GM12873 (cell line): ENCODE measurements around the gene TPGS1.

Source experiments
- TF ChIP-seq, protein P1 (sequence below): IDR thresholded peaks from 2 replicates; pipeline ENCODE4 v1.5.1; 2012; ENCODE audit warnings: low read depth, mild to moderate bottlenecking, moderate library complexity, low read length, control low read depth; ENCODE audit not compliant: insufficient read depth; ENCODE audit errors: missing control alignments

Gene TPGS1

DNA sequence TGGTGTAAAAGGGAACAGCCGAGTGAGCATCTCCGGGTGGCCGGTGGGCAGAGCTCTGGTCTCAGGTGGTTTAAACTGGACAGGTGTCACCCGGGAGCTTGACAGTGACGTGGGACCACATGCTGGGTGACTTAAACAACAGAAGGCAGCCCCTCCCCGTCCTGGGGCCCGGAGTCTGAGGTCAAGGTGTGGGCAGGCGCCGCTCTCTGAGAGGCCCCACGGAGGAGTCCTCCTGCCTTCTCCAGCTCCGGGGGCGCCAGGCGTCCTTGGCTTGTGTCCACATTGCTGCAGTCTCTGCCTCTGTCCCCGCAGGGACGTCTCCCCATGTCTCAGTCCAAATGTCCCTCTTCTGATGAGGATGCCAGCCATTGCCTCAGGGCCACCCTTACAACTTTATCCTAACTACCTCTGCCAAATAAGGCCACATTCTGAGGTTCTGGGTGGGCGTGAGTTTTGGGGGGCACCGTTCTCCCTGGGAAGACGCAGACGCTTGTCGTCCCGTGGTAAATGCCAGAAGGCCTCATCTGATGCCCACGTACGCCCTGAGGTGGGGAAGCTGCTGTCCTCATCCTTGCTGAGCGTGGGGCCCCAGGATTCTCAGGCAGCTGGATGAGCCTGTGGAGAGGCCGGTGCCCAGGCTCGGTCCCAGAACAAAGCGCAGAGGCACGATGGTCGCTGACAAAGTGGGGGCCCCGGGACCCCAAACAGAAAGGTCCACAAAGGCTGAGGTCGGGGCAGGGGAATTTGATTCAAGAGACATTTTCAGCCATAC, 49.5 kb downstream of the TPGS1 start:
- TF ChIP-seq, protein P1, sequence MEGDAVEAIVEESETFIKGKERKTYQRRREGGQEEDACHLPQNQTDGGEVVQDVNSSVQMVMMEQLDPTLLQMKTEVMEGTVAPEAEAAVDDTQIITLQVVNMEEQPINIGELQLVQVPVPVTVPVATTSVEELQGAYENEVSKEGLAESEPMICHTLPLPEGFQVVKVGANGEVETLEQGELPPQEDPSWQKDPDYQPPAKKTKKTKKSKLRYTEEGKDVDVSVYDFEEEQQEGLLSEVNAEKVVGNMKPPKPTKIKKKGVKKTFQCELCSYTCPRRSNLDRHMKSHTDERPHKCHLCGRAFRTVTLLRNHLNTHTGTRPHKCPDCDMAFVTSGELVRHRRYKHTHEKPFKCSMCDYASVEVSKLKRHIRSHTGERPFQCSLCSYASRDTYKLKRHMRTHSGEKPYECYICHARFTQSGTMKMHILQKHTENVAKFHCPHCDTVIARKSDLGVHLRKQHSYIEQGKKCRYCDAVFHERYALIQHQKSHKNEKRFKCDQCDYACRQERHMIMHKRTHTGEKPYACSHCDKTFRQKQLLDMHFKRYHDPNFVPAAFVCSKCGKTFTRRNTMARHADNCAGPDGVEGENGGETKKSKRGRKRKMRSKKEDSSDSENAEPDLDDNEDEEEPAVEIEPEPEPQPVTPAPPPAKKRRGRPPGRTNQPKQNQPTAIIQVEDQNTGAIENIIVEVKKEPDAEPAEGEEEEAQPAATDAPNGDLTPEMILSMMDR, result no peak

DNA sequence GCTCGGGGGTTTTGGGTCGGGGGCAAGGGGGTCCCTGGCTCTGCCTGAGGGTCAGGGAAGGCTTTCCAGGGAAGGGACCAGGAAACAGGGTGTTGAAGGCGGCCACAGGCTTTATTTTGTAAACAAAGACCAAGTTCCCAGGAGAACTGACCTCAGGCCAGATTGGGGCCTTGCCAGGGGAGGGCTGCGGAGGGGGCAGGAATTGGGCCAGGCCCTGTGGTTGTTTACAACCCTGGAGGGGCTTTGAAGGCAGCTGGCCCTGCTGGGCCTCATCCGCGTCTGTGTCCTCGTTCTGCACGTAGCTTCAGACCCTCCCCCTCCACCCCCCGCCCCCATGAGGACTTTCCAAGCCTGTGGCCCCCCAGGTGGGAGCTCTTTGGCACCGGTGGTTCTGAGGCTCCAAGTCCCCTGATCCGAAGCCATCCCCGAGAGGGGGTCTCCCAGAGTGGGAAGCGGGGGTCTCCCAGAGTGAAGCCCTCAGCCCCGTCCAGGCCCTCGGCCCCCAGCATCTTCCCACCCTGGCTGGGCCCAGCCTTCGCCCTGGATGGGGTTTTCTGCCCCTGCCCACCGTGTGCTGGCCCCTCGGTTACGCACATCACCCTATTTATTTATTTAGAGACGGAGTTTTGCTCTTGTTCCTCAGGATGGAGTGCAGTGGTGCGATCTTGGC, 51.6 kb downstream of the TPGS1 start:
- TF ChIP-seq, protein P1, result no peak

DNA sequence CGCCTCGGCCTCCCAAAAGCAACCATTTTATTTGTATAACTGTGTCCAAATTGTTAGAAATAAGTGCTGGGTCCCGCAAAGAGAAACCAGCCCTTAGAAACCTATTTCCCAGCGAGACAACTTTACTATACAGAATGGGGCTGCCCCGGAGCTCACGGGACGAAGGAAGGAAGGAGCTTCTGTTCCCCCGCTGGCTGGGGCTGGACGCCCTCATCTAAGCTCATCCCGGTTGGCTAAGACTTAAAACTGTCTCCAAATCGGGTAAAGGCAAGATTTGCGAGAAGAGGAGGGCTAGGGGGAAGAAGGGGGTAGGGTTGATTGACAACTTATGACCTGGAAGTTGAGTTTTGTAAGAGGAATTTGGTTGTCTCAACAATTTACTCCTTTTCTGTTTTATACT, 52.8 kb downstream of the TPGS1 start:
- TF ChIP-seq, protein P1, result no peak

DNA sequence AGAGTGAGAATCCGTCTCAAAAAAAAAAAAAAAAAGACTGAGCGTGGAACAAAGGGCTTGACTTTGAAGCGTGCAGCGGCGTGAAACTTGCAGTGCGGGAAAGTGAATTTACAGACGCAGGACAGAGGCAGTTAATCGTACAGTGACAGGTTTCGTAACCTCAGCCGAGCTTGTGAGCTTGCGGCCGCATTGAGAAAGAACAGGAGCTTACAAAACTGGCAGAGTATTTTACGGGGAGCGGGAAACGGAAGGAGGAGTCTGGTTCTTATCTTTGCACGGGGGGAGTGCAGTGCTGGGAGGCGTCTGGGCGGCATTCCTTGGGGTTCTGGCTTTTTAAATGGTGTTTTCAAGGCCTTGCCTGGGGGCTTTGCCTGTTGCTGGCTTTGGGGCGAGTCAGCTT, 59.1 kb downstream of the TPGS1 start:
- TF ChIP-seq, protein P1, result no peak

DNA sequence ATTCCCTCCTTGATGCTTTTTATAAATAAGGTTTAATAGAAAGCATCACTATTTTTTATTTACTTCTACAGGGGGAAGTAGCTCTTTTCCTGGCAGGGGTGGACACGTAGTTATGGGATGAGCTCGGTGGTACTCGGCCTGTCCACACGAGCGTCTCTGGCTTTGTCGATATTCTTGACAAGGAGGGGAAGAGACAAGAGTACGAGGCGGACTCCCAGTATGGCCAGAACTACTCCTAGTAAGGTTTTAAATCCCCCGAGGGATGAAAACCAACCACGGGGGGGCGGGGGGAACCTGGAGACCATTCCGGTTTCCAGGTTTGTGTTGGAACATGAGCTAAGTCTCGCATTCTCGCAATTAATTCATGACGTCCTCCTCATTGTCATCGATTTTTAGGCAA, 59.5 kb downstream of the TPGS1 start:
- TF ChIP-seq, protein P1, result no peak

DNA sequence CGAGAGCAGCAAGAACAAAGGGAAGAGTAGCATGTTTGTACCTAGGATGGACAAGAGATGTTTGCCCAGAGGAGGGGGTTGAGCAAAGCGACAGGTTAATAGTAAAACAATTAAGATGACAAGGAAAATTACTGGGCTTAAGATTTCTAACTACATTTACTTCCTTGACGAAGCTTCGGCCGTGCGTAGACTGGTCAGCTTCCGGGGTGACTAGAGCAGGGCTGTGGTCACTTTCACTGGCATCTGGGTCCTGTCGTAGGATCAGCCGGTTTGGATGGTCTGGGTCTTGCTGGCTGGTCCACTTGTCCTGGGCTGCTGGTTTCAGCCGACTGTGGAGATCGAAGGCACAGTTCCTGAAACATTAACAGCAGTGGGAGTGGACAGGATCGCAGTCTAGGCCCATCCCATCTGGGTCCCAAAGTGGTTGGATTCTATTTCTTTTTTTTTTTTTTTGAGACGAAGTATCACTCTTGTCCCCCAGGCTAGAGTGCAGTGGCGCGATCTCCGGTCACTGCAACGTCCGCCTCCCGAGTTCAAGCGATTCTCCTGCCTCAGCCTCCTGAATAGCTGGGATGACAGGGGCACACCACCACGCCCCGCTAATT, 60.1 kb downstream of the TPGS1 start:
- TF ChIP-seq, protein P1, result no peak
